H1 (cell line): ENCODE measurements around the gene DIAPH1. TPM values are rescaled to one million over a fixed set of nuclear protein-coding genes. Genes with fewer than 3 reads are reported as not detected.

ENCODE experiments used
- CTCF ChIA-PET: fragments of 300-600 bp; sonication (Branson Sonifier 250); formaldehyde crosslinking; loops from one replicate; lab custom pipeline; 2021; ENCODE audit not compliant: partially characterized antibody; lab: Charles Lee
- POLR2A ChIA-PET: fragments of 300-600 bp; sonication (Branson Sonifier 250); formaldehyde crosslinking; loops from one replicate; lab custom pipeline; 2021; ENCODE audit warnings: inconsistent platforms; ENCODE audit not compliant: partially characterized antibody; lab: Charles Lee
- DNase-seq, 2 experiments: peaks; one replicate each; pipeline versions ENCODE4 v3.0.0 to v3.0.0-alpha.2; 2010 to 2022; ENCODE audit warnings: low spot score in 2 of 2, low read depth in 1 of 2, mixed read lengths in 1 of 2
- FAIRE-seq: peaks from 2 replicates; lab custom pipeline; 2011; peaks lifted over from hg19 to GRCh38; lab: Jason Lieb, UNC
- H2AFZ ChIP-seq: 2 replicates; pipeline ENCODE4 v1.8.1; 2012; ENCODE audit warnings: low read length, inconsistent platforms
- H2AK5ac ChIP-seq: 2 replicates; pipeline ENCODE4 v1.6.1; 2013; ENCODE audit warnings: low read depth, low read length
- H2BK120ac ChIP-seq: replicated peaks from 2 replicates; pipeline ENCODE3; 2013; ENCODE audit warnings: low read depth, low read length, inconsistent platforms
- H2BK12ac ChIP-seq: 2 replicates; pipeline ENCODE4 v1.6.1; 2013; ENCODE audit warnings: low read depth, low read length
- H2BK15ac ChIP-seq: 2 replicates; pipeline ENCODE4 v1.6.1; 2013; ENCODE audit warnings: low read length
- H2BK20ac ChIP-seq: 2 replicates; pipeline ENCODE4 v1.6.1; 2013; ENCODE audit warnings: low read length
- H2BK5ac ChIP-seq: 2 replicates; pipeline ENCODE4 v1.6.1; 2013; ENCODE audit warnings: low read depth, low read length
- H3K14ac ChIP-seq: 2 replicates; pipeline ENCODE4 v1.6.1; 2013; ENCODE audit warnings: inconsistent platforms; ENCODE audit not compliant: insufficient read length
- H3K18ac ChIP-seq: 2 replicates; pipeline ENCODE4 v1.6.1; 2013; ENCODE audit warnings: low read length; ENCODE audit errors: extremely low read depth
- H3K23ac ChIP-seq: 2 replicates; pipeline ENCODE4 v1.6.1; 2013; ENCODE audit warnings: inconsistent platforms; ENCODE audit not compliant: insufficient read length
- H3K23me2 ChIP-seq: 2 replicates; pipeline ENCODE4 v1.6.1; 2013; ENCODE audit warnings: low read depth, low read length
- H3K27ac ChIP-seq: 2 replicates; pipeline ENCODE4 v1.6.1; 2011; ENCODE audit warnings: low read depth, low read length, inconsistent platforms
- H3K27me3 ChIP-seq, 4 experiments: replicated peaks in 1 of 4; 1 replicate in 1 of 4; 2 replicates in 3 of 4; pipeline versions ENCODE4 v1.6.1 to v1.8.1; 2011 to 2013; ENCODE audit warnings: low read length in 3 of 4, mild to moderate bottlenecking in 3 of 4, inconsistent platforms in 2 of 4, mixed read lengths in 2 of 4, moderate library complexity in 1 of 4; ENCODE audit not compliant: control insufficient read depth in 3 of 4, insufficient read depth in 3 of 4; ENCODE audit errors: extremely low read depth in 1 of 4
- H3K36me3 ChIP-seq, 4 experiments: 2 replicates each; pipeline versions ENCODE4 v1.6.1 to v1.8.1; 2011 to 2013; ENCODE audit warnings: mild to moderate bottlenecking in 4 of 4, low read length in 3 of 4, moderate library complexity in 2 of 4, control low read depth in 1 of 4, inconsistent platforms in 1 of 4; ENCODE audit not compliant: insufficient read depth in 4 of 4, control insufficient read depth in 2 of 4
- H3K4ac ChIP-seq: replicated peaks from 2 replicates; pipeline ENCODE3; 2013; ENCODE audit warnings: low read length, low read depth, mixed read lengths, inconsistent platforms; ENCODE audit not compliant: insufficient read length
- H3K4me1 ChIP-seq, 4 experiments: replicated peaks in 1 of 4; 1 replicate in 1 of 4; 2 replicates in 3 of 4; pipeline versions ENCODE4 v1.6.1 to v1.8.1; 2011 to 2013; ENCODE audit warnings: low read length in 3 of 4, inconsistent platforms in 2 of 4, mixed read lengths in 1 of 4; ENCODE audit not compliant: insufficient read depth in 4 of 4, control insufficient read depth in 3 of 4
- H3K4me2 ChIP-seq, 2 experiments: 2 replicates each; pipeline versions ENCODE4 v1.6.1 to v1.8.1; 2011 to 2013; ENCODE audit warnings: low read depth in 2 of 2, low read length in 2 of 2, control low read depth in 1 of 2, inconsistent platforms in 1 of 2, mild to moderate bottlenecking in 1 of 2; ENCODE audit not compliant: insufficient read depth in 1 of 2
- H3K4me3 ChIP-seq, 4 experiments: fragments of 200-600, 300-600 bp in 1 of 4; sonication (generic), shearing (Covaris generic), sonication (Bioruptor Twin) in 1 of 4; 2 replicates each; pipeline versions ENCODE4 v1.5.1 to v1.8.1; 2011 to 2016; ENCODE audit warnings: low read length in 4 of 4, low read depth in 3 of 4, control low read depth in 2 of 4, inconsistent platforms in 2 of 4, mild to moderate bottlenecking in 2 of 4, mixed read lengths in 1 of 4, moderate library complexity in 1 of 4; ENCODE audit not compliant: insufficient read depth in 2 of 4; ENCODE audit errors: extremely low read depth in 1 of 4
- H3K56ac ChIP-seq: replicated peaks from 2 replicates; pipeline ENCODE3; 2013; ENCODE audit warnings: low read depth, mild to moderate bottlenecking, mixed read lengths, low read length, inconsistent platforms; ENCODE audit not compliant: insufficient read length
- H3K79me1 ChIP-seq: 2 replicates; pipeline ENCODE4 v1.6.1; 2013; ENCODE audit warnings: low read depth, low read length, control low read depth
- H3K79me2 ChIP-seq, 2 experiments: 2 replicates each; pipeline versions ENCODE4 v1.6.1 to v1.8.1; 2012 to 2013; ENCODE audit warnings: low read length in 2 of 2, mild to moderate bottlenecking in 2 of 2, inconsistent platforms in 1 of 2; ENCODE audit not compliant: insufficient read depth in 2 of 2, control insufficient read depth in 1 of 2
- H3K9ac ChIP-seq, 4 experiments: replicated peaks in 1 of 4; 1 replicate in 1 of 4; 2 replicates in 3 of 4; pipeline versions ENCODE4 v1.6.1 to v1.8.1; 2011 to 2013; ENCODE audit warnings: low read depth in 3 of 4, low read length in 3 of 4, control low read depth in 2 of 4, mild to moderate bottlenecking in 2 of 4, moderate library complexity in 2 of 4, inconsistent platforms in 1 of 4; ENCODE audit errors: extremely low read depth in 1 of 4
- H3K9me3 ChIP-seq, 2 experiments: 2 replicates each; pipeline versions ENCODE4 v1.6.1 to v1.8.1; 2012 to 2013; ENCODE audit warnings: mild to moderate bottlenecking in 2 of 2, moderate library complexity in 2 of 2, control low read depth in 1 of 2, inconsistent platforms in 1 of 2, low read depth in 1 of 2, low read length in 1 of 2, mixed read lengths in 1 of 2; ENCODE audit not compliant: insufficient read depth in 2 of 2
- H4K20me1 ChIP-seq, 2 experiments: replicated peaks in 1 of 2; 2 replicates each; pipeline versions ENCODE3 to v1.8.1; 2011 to 2013; ENCODE audit warnings: inconsistent platforms in 2 of 2, low read length in 2 of 2, mild to moderate bottlenecking in 1 of 2; ENCODE audit not compliant: insufficient read depth in 2 of 2, control insufficient read depth in 1 of 2
- H4K5ac ChIP-seq: 2 replicates; pipeline ENCODE4 v1.6.1; 2013; ENCODE audit warnings: low read length, low read depth, mixed read lengths, inconsistent platforms; ENCODE audit not compliant: insufficient read length
- H4K8ac ChIP-seq: 2 replicates; pipeline ENCODE4 v1.8.0; 2013; ENCODE audit warnings: mild to moderate bottlenecking, moderate library complexity, low read length, inconsistent platforms; ENCODE audit not compliant: insufficient read depth; ENCODE audit errors: extremely low read depth
- H4K91ac ChIP-seq: replicated peaks from 2 replicates; pipeline ENCODE3; 2013; ENCODE audit warnings: low read length, mixed read lengths, inconsistent platforms; ENCODE audit not compliant: insufficient read length
- SAP30 ChIP-seq: fragments of 300-600 bp; sonication (generic); IDR thresholded peaks from 2 replicates; pipeline ENCODE4 v1.7.1; 2012; ENCODE audit warnings: low read length, moderate library complexity, mild to moderate bottlenecking, inconsistent platforms; ENCODE audit not compliant: insufficient read depth, insufficient replicate concordance
- YY1 ChIP-seq: IDR thresholded peaks from 2 replicates; pipeline ENCODE4 v1.6.1; 2011; ENCODE audit warnings: low read depth, mild to moderate bottlenecking, low read length
- WGBS, 2 experiments: shearing (Covaris generic) in 1 of 2; methylation state at CpG; one replicate each; pipeline versions ENCODE4 v1.1.6 to v1.1.7; 2013 to 2015; ENCODE audit warnings: low lambda C conversion rate in 2 of 2, mixed read lengths in 2 of 2, inconsistent platforms in 1 of 2, low coverage in 1 of 2, missing lambda C conversion rate in 1 of 2; ENCODE audit not compliant: insufficient replicate concordance in 2 of 2, insufficient coverage in 1 of 2, insufficient read length in 1 of 2; ENCODE audit errors: extremely low coverage in 1 of 2, missing lambda C conversion rate in 1 of 2; 5-methylcytosine and 5-hydroxymethylcytosine counted together
- polyA plus RNA-seq, 7 experiments: library from polyadenylated mRNA; depleted of rRNA in 3 of 7; stranded (reverse) in 5 of 7; unstranded in 2 of 7; fragments of >200 nt in 5 of 7; fragments of 200-250 nt in 2 of 7; gene quantifications; 1 replicate in 5 of 7; 2 replicates in 1 of 7; 4 replicates in 1 of 7; pipeline versions ENCODE4 v1.2.1 to v1.2.3, GENCODE V29; 2011 to 2013; ENCODE audit warnings: missing spikeins in 2 of 7, mixed read lengths in 2 of 7
- total RNA-seq: library from RNA; stranded (reverse); fragmentation: NEBNext Ultra II Directional; extraction: Animal tissue kit (Norgen Biotek cat#: 25700); gene quantifications from 2 replicates; pipeline ENCODE4 v1.2.1, GENCODE V29; 2021

DIAPH1 gene
- total and polyA plus RNA-seq, 2 of the 8 experiments (the other 6 are each of a cell fraction or from before 2014, with no cell fraction given), result 61.2 to 114 TPM

DNA sequence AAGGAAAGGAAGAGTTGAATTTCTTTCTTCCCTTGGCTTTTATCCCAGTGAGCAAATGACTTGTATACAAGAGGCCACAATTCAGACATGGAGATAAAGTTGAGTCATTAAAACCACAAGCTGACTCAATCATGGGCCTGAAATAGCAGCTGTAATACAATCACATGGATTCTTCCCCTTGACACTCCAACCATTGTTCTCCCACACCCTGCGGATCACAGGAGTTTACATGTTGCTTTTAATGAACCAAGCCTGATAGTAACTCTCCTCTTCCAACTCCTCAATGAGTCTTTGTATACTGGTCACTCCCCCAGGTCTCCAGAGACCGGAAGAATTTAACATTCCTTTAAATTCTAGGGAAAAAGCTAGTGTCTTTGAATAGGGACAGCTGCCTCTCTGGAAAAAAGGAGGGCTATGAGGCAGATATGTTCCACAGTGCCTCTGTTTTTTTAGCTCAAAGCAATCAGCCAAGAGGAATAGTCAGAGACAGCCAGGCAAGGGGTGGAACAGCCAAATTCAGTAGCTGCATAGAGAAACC lies 97.5 kb downstream of the DIAPH1 start:
- Histone ChIP-seq H3K4ac (no peak overlapping the region), H3K4me3 (no peak overlapping the region), H3K4me1 (peaks cover 2 to 15% (median 8%) of the 10 kb centered on the region in 4 experiments; a peak in 6 of 7 replicates), H3K56ac (no peak overlapping the region), H3K36me3 (peaks cover 16 to 40% (median 33%) of the 10 kb centered on the region in 4 experiments), H3K27ac (no peak overlapping the region), H2BK5ac (no peak overlapping the region), H2BK120ac (no peak overlapping the region), H2BK15ac (no peak overlapping the region), H4K20me1 (no peaks in the 10 kb centered on the region), H3K23me2 (no peaks in the 10 kb centered on the region), H3K18ac (no peak overlapping the region), H3K23ac (no peak overlapping the region), H2BK20ac (no peak overlapping the region), H2AFZ (no peak overlapping the region), H4K5ac (no peak overlapping the region)
- no peak for DNase-seq
- WGBS, 2 experiments, result 90% methylated on average over 2 of the region's 2 CpGs; no CpG with 5 or more reads in 1 of the 2 experiments
- ChIA-PET CTCF (interaction anchor here (0.7 to 50.9 kb wide), 20 partner anchors 10 to 386 kb away, joined by 3 to 1236 read pairs (median 4); partner anchors contain the start of genes PCDHB10, PCDHB11, PCDHB14 and PCDHB5), POLR2A (interaction anchor here (1.7 to 4.8 kb wide), 3 partner anchors 7 to 108 kb away, joined by 6 to 29 read pairs (median 6); partner anchors contain the start of gene PCDHGA10)
- TF ChIP-seq SAP30, result no peak
- TF ChIP-seq YY1, result no peak
- TF ChIP-seq, all 59 proteins: peak for 0
- Histone ChIP-seq H3K9me3 (no peaks in the 10 kb centered on the region), H3K79me2 (no peaks in the 10 kb centered on the region), H4K8ac (no peak overlapping the region), H3K4me2 (no peak overlapping the region), H3K27me3 (no peaks in the 10 kb centered on the region), H2AK5ac (no peak overlapping the region), H2BK12ac (no peak overlapping the region), H3K14ac (no peak overlapping the region), H3K79me1 (no peaks in the 10 kb centered on the region), H4K91ac (no peak overlapping the region), H3K9ac (no peak overlapping the region)
- FAIRE-seq, result no peak
